GF-D8 (cell line): Measurements from ENCODE around the gene CRYL1.

ENCODE experiments used
- DNase-seq: peaks from one replicate; lab custom pipeline; 2025; lab: John Stamatoyannopoulos, UW

Gene CRYL1

DNA sequence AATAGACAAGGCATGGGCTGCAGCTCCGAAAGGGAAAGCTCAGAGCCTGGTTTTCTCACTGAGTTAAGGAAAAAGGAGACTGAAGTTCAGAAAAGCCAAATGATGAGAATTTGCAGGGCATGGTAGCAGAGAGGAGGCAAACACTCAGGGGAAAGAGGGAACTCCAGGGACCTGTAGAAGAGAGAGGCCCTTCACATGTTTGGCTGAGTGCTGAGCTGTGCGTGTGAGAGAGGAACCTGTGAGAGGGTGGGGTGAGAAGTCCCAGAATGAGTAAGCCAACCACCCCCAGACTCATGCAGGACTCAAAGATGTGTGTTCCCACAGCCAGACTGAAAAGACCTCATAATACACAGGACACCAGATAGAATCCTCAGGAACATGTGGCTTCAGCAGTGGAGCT, 2.8 kb upstream of the CRYL1 start:
- no peak for DNase-seq

DNA sequence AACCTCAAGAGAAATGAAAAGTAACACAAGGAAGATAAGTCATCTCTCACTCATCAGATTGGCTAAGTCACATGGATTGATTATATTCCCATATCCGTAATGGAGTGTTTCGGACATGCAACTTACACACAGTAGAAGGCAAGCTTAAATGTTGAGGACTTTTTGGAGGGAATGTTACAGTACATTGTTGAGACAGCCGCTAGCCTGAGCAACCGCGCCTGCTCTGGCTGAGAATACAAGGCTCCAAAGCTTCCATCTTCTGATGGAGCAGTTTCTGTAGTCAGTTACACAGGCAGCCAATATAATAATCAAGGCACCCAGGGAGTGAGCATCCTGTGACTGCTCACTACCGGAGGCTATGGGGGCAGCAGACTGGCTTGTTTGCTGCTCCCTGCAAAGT, 1.0 kb upstream of the CRYL1 start:
- DNase-seq, result no peak

GRCh38 chr13:20525144-20525600, 485 bp downstream of the CRYL1 start:
- no peak for DNase-seq

DNA sequence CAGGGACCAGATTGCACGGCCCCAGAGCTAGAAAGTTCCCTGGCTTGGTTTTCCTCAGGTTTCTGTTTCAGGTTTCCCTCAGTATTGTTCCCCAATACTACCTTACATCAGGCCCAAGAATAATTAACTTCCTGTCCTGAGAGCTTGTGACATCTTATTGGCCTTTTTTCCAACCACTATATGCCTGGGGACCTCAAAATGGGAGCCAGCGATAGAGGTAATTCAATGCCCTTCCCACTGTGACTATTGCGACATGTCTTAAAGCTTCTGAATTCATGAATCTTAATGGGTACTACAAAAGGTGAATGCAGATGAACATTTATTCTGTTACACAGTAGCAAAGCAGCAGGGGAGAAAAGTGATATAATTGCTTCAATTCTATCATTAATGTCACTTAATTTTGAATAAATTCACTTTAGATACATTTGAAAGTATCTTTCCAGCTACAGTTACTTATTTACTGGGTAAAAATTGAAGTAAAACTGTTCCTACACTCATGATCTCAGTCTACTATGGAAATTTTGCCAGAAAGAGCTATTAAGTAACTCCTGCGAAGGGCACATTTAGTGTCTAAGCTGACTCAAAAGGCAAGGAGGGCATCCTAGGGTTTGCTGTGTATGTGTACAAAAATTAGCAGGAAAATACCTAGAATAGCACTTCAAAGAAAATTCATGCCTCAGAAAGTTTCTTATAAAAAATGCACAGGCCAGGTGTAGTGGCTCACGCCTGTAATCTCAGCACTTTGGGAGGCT, 4.1 kb downstream of the CRYL1 start:
- DNase-seq, result no peak

DNA sequence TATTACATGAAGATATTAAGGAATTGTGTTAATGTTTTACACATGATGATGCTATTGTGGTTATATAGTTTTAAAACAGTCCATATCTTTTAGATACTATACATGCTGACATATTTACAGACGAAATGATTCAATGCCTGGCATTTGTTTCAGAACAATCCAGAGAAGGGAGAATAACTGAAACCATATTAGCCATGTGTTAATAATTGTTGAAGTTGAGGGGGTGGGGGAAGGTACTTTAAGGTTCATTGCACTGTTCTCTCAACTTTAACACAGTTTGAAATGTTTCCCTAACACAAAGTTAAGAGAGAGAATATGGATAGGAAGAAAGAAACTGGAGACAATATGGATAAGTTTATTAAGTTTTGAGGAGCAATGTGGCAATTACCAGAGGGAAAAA, 5.8 kb downstream of the CRYL1 start:
- no peak for DNase-seq

- no peak for DNase-seq
Observed at GRCh38 chr13:20518660-20519100, 7.0 kb downstream of the CRYL1 start.

GRCh38 chr13:20514866-20515265, 10.8 kb downstream of the CRYL1 start:
- DNase-seq, result no peak

- DNase-seq, result no peak
Observed at GRCh38 chr13:20513466-20513995, 12.1 kb downstream of the CRYL1 start.

DNA sequence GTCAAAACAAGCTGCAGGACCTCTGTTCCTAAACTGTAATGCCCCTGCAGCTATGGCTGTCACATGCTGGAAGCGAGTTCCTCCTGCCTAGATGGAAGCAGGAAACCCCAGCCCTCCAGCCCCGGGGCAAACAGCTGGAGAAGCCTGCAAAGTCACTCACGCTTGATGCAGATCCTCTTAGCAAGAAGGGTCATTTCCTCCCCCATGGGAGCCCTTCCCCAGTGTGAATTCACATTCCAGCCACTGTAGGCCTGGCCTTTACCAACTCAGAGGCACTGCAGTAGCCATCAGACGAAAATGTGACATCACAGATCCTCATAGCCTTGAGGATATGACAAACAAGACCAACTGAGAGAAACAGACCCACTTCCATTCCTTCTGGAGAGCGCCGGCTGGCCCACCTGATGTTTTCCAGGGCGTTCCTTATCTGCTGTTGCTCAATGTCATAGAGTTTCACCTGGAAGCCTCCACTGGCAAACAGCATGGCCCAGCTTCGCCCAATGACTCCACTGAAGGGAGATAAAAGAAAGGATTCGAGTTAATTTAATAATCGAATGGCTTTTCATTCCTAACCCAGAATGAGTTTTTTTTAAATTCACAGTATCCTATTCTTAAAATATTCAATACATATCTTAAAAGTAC, 13.5 kb downstream of the CRYL1 start:
- no peak for DNase-seq

GRCh38 chr13:20506696-20507095, 19.0 kb downstream of the CRYL1 start:
- DNase-seq, result no peak

- DNase-seq, result no peak
Observed at GRCh38 chr13:20505405-20506366, 20.0 kb downstream of the CRYL1 start.

DNA sequence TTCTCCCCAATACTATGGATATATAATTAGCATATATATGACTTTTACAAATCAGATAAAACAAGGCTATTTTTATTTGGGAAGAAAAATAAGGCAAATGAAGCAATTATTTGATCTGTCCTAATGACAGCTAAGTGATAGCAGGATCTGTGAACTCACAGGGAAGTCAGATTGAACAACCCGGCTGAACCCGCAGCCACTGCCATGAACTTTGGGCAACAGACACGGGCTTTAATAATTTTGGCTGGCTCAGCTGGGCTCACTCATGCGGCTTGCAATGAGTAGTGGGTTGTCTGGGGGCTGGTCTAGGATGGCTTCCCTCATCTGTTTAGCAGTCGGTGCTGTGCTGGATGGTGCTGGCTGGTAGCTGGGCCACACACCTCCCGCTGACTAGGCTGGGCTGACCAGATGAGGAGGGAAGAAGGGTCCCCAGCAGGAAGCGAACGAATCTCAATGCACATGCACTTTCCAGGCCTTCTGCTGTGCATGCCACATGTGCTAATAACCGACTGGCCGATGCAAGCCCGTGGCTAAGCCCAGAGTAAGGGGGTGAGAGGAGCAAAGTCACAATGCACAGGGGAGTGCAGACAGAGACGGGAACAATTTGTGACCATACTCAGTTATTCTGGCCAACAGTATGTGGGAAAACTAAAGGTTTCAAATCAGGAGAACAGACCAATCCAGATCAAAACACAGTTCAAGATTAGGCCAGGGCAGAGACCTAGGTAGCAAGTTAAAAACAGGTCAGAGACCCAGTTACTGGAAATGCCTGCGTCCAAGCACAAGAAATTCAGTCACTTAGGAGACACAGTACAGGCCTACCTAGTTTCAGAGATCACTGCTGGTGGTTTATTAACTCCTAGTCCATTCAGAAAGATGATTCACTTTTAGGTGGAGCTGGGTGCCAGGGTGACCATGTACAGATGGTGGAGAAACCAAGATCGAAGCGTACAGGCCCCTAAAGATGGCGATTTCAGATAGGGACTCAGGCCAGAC, 22.3 kb downstream of the CRYL1 start:
- no peak for DNase-seq

DNA sequence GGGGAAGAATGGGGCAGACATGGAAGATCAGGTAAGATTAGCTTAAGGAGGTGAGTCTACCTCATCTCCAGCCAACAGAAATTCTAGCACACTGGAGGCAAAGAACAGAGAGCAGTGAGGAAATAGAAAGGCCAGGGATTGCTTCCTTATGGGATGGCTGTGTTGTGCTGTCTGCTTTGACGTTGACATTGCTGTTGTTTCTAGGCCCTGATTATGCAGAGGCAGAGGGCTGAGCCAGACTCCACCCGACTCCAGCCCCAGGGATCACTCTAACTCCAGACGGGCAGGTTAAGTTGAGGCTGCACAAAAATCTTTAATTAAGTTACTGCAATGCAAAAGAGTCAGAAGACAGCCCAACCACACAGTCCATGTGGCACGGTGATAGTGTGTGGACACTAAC, 24.1 kb downstream of the CRYL1 start:
- no peak for DNase-seq

GRCh38 chr13:20501120-20501519, 24.5 kb downstream of the CRYL1 start:
- no peak for DNase-seq

DNA sequence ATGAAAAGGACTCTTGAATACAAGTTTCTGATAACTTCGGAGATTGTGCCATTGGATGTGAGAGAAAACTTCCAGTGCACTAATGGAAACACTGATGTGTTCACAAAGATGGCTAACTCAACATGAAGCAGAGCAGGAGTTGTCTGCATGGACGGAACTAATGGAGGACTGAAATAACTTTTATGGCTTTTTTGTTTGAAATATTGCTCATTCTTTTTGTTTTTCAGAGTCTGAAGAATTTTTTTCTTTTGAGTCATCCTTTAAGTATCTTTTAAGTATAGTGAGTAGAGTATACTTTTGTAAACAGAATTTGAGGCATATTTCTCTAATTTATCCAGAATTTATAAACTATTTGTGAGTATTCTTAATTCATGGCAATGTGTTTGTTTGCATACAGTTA, 25.7 kb downstream of the CRYL1 start:
- no peak for DNase-seq

- DNase-seq, result no peak
Observed at GRCh38 chr13:20498659-20499058, 27.0 kb downstream of the CRYL1 start.

- DNase-seq, result no peak
Observed at GRCh38 chr13:20498129-20498528, 27.5 kb downstream of the CRYL1 start.

GRCh38 chr13:20497006-20497775, 28.5 kb downstream of the CRYL1 start:
- no peak for DNase-seq

DNA sequence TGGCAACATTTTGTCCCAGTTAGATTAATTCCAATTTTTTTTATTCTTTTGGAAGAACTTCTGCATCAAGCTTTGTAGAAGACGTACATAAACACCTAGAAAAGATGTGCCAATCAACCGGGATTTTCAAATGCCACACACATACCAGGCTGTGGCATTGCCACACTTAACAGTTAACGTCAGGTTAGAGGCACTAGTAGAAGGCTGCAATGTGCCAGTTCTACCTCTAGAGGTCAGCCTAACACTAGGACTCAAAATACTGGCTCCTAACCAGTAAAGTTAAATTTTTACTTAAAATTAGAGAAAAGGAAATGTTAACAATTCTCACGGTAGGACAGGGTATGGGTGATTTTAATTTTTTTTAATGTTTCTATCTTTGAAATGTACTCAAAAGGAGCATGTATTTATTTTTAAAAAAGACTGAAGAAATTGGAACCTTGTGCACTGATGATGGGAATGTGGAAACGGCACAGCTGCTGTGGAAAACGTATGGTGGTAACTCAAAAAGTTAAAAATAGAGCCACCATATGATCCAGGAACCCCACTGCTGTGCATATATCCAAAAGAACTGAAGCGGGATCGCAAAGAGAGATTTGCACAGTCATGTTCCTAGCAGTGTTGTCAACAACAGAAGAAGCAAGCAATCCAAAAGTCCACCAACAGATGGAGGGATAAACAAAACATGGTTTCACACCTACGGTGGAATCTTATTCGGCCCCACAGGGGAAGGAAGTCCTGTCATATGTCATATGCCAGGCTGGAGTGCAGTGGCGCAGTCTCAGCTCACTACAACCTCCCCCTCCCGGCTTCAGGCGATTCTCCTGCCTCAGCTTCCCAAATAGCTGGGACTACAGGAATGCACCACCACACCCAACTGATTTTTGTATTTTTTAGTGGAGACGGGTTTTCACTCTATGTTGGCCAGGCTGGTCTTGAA, 30.3 kb downstream of the CRYL1 start:
- DNase-seq, result peak; percentile 46
